SU-DHL-6 (cell line): ENCODE results near the gene RIBC2.

Experiments used
- CTCF ChIP-seq: fragments of 200-600 bp; sonication (generic); IDR thresholded peaks from one replicate; pipeline ENCODE4 v1.5.1; 2017; ENCODE audit warnings: antibody characterized with exemption, mild to moderate bottlenecking, low read length, moderate library complexity; ENCODE audit not compliant: insufficient read depth, poor library complexity, severe bottlenecking
- EZH2phosphoT487 ChIP-seq: fragments of 200-600 bp; sonication (generic), shearing (Covaris generic); conservative IDR thresholded peaks from 2 replicates; pipeline ENCODE4 v1.6.1; 2018; ENCODE audit warnings: mild to moderate bottlenecking, antibody characterized with exemption, low read length, moderate library complexity, mixed read lengths

- no peak for TF ChIP-seq CTCF
- TF ChIP-seq EZH2phosphoT487: no peak
These were observed 38.5 kb downstream of the RIBC2 start for GRCh38 chr22:45451972-45452371.
